Measurements from ENCODE around the gene MAML3.

The MAML3 gene

DNA sequence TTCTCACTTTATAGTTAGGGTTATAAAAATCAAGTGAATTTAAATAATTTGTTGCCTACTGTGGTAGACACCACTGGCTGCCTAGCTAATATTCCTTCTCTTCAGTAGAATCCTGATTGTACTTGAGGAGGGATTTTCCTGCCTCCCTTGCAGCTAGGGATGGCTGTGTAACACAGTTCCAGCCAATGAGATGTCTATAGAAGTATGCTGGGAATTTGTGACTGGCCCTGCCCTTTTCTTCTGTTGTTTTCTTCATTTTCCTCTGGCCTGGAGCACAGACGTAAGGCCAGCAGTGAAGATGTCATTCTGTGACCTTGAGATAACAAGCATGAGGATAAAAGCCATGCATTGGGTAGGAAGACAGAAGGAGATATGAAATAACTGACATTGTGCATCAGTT is 343.3 kb downstream of the MAML3 start:
- no peak overlapping the region for H3K4me3 ChIP-seq (ENCODE audit: control insufficient read depth, low read depth, low read length)
- DNase-seq (ENCODE audit: low read depth): no peak
- TF ChIP-seq, protein P1, sequence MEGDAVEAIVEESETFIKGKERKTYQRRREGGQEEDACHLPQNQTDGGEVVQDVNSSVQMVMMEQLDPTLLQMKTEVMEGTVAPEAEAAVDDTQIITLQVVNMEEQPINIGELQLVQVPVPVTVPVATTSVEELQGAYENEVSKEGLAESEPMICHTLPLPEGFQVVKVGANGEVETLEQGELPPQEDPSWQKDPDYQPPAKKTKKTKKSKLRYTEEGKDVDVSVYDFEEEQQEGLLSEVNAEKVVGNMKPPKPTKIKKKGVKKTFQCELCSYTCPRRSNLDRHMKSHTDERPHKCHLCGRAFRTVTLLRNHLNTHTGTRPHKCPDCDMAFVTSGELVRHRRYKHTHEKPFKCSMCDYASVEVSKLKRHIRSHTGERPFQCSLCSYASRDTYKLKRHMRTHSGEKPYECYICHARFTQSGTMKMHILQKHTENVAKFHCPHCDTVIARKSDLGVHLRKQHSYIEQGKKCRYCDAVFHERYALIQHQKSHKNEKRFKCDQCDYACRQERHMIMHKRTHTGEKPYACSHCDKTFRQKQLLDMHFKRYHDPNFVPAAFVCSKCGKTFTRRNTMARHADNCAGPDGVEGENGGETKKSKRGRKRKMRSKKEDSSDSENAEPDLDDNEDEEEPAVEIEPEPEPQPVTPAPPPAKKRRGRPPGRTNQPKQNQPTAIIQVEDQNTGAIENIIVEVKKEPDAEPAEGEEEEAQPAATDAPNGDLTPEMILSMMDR (IDR thresholded peaks at IDR 0.05; ENCODE audit: control insufficient read depth, insufficient read depth, low read depth, low read length, missing control alignments): no peak

DNA sequence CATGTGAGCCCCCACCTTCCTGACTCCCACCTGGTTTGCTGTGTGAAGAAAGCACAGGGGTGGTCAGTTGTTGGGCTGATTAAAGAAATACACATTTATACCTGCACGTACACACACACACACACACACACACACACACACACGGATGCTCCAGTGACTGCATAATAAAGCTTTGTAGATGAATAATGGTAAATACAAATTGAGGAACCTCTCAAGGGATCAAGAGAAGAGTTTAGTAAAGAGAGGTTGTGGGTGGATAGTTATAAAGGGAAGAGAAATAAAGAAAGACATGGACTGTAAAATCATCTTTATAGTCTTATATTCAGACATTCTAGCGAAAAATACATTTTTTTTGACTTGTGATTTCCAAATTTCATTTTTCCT is 344.2 kb downstream of the MAML3 start:
- DNase-seq (ENCODE audit: low read depth): no peak
- TF ChIP-seq, protein P1 (IDR thresholded peaks at IDR 0.05; ENCODE audit: control insufficient read depth, insufficient read depth, low read depth, low read length, missing control alignments): no peak
- no peak overlapping the region for H3K4me3 ChIP-seq (ENCODE audit: control insufficient read depth, low read depth, low read length)

DNA sequence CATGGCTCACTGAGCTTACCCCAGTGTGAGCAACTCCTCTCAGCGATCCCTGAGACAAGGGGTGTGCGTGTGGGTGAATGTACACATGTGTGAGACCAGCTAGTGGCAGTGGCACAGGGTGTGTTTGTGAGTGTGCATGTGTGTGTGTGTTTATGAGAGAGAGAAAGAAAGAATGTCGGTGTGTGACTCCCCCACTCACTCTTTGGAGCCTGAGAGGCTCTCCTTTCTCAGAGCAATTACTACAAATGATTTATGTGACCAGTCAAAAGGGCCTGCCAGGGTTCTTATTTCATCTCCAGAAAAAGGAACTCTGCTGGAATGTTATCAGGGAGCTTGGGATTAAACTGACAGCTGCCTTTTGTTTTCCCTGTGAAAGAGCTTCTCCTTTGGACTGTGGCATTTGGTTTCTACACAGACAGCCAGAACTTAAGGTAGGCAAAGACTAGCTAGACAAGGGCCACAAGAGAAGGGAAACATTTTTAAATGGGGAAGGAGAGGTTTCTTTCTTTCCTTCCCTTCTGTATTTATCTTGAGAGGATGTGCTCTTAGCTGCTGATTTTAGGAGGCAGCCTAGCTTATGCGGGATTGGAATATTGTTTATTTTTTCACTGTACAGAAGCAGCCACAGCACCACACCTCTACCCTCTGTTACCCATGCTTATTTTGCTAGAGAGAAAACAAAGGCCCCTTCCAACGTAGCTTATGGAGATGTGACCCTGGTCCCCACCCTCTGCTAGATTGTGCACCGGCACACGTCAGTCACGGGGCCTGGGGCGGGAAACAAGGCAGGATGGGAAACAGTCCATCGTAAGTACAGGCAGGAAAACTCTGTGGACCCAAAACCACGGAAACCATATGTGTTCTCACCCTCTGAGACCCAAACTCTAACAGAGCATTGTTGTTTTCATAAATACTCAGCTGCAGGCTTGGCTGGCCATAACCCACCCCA is 344.9 kb downstream of the MAML3 start:
- H3K4me3 ChIP-seq (ENCODE audit: control insufficient read depth, low read depth, low read length): no peak overlapping the region
- TF ChIP-seq, protein P1 (IDR thresholded peaks at IDR 0.05; ENCODE audit: control insufficient read depth, insufficient read depth, low read depth, low read length, missing control alignments): no peak
- DNase-seq (ENCODE audit: low read depth): no peak

DNA sequence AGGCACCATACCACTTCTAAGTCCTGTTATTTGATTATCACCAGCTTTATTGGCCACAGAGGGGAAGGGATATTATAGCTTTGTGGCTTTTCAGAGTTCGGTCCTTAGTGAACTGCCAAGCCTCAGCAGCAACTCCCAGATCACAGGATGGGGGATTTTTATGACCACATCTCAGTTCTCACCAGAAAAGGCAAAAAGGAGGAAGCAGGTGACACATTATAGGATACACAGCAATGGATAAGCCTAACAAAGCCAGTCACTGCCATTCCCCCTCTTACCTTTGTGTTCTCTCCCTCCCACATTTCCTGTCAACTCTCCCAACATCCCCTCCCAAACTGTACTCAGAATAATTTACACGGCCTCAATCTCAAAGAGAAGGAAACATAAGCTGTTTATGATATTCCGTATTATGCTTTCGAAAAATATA is 345.6 kb downstream of the MAML3 start:
- no peak overlapping the region for H3K4me3 ChIP-seq (ENCODE audit: control insufficient read depth, low read depth, low read length)
- no peak for DNase-seq (ENCODE audit: low read depth)
- TF ChIP-seq, protein P1 (IDR thresholded peaks at IDR 0.05; ENCODE audit: control insufficient read depth, insufficient read depth, low read depth, low read length, missing control alignments): no peak

DNA sequence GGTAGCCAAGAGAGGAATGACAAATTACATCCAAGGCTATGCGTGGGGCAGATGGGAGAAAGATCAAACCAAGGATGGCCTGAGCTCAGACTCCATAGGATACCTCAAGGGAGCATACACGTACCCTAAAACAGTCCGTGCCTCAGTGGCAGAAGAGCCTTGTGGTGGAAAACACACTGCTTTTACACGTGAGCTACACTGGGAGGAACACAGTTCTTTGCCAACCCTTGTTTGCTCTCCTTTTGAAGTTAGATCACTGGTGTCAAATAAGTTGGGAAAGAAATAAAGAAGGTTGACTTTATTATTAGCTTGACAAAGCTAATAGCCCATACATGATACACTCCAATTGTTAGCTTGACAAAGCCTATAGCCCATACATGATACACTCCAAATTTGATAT is 346.5 kb downstream of the MAML3 start:
- TF ChIP-seq, protein P1 (IDR thresholded peaks at IDR 0.05; ENCODE audit: control insufficient read depth, insufficient read depth, low read depth, low read length, missing control alignments): no peak
- H3K4me3 ChIP-seq (ENCODE audit: control insufficient read depth, low read depth, low read length): no peak overlapping the region
- no peak for DNase-seq (ENCODE audit: low read depth)

DNA sequence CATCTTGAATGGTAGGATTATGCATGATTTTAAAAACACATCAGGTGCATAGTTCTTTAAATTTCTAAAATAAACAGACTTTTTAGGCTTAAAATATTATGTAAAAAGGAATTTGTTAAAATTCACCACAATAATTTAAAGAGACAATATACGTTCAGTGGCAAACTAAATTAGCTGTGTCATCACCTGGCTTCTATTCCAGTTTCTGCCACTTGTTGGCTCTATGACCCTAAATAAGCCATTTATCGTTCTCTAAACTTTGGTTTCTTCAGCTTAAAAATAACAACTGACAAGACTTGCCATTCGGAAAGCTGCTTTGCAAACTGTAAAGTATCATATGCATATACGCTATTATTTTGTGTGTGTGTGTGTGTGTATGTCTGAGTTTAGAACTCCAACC is 347.1 kb downstream of the MAML3 start:
- DNase-seq (ENCODE audit: low read depth): no peak

More for the DNA sequence above, 347.1 kb downstream of the MAML3 start:
- TF ChIP-seq, protein P1 (IDR thresholded peaks at IDR 0.05; ENCODE audit: control insufficient read depth, insufficient read depth, low read depth, low read length, missing control alignments): no peak
- H3K4me3 ChIP-seq (ENCODE audit: control insufficient read depth, low read depth, low read length): no peak overlapping the region

Measured in AG09309 (cell line).